Heart left ventricle (tissue), 16 donors: Measurements from ENCODE around the gene ADCY5. TPM values are rescaled to one million over a fixed set of nuclear protein-coding genes. Genes with fewer than 3 reads are reported as not detected.
A peak's percentile ranks its signal among the peaks of the same experiment; 100 is the strongest.

Experiments used
- ATAC-seq, 4 donors: fragments of 200-7000 bp; cut with Tn5 transposase; one replicate each; pipeline ENCODE4 v1.9.1; 2020 to 2022; ENCODE audit warnings: moderate library complexity in 4 of 4, mild to moderate bottlenecking in 3 of 4, moderate number of reproducible peaks in 1 of 4
- DNase-seq, 5 donors: peaks; one replicate each; pipeline ENCODE4 v3.0.0-alpha.2; 2020
- H3K27ac ChIP-seq, 12 donors: fragments of 200-600 bp; sonication (generic) in 4 of 12; one replicate each; pipeline versions ENCODE4 v1.5.0 to v1.8.0; 2016 to 2022; ENCODE audit warnings: mild to moderate bottlenecking in 2 of 12
- H3K27me3 ChIP-seq, 9 donors: fragments of 200-600 bp; sonication (generic) in 2 of 9; one replicate each; pipeline versions ENCODE4 v1.5.1 to v1.8.0; 2016 to 2022; ENCODE audit warnings: mild to moderate bottlenecking in 3 of 9
- H3K36me3 ChIP-seq, 9 donors: fragments of 200-600 bp; sonication (generic) in 2 of 9; one replicate each; pipeline versions ENCODE4 v1.5.0 to v1.8.0; 2018 to 2022; ENCODE audit warnings: mild to moderate bottlenecking in 2 of 9
- H3K4me1 ChIP-seq, 12 donors: fragments of 200-600 bp; sonication (generic) in 4 of 12; one replicate each; pipeline versions ENCODE4 v1.5.0 to v1.8.0; 2016 to 2022; ENCODE audit warnings: mild to moderate bottlenecking in 3 of 12
- H3K4me3 ChIP-seq, 12 donors: fragments of 200-600 bp; sonication (generic) in 4 of 12; one replicate each; pipeline versions ENCODE4 v1.5.0 to v1.8.0; 2017 to 2022; ENCODE audit warnings: mild to moderate bottlenecking in 9 of 12, moderate library complexity in 4 of 12
- H3K9me3 ChIP-seq, 12 donors: fragments of 200-600 bp; sonication (generic) in 4 of 12; one replicate each; pipeline versions ENCODE4 v1.5.0 to v1.8.0; 2016 to 2022; ENCODE audit warnings: mild to moderate bottlenecking in 1 of 12
- CTCF ChIP-seq, 12 donors: fragments of 200-600 bp; sonication (generic) in 4 of 12; IDR thresholded peaks; one replicate each; pipeline versions ENCODE4 v1.5.0 to v1.8.0; 2018 to 2022; ENCODE audit warnings: antibody characterized with exemption in 12 of 12, mild to moderate bottlenecking in 5 of 12
- POLR2A ChIP-seq, 2 donors: fragments of 450-650 bp; IDR thresholded peaks; one replicate each; pipeline ENCODE4 v1.6.1; 2017; ENCODE audit warnings: antibody characterized with exemption in 2 of 2, mild to moderate bottlenecking in 2 of 2, moderate library complexity in 2 of 2
- WGBS, 4 donors: extraction: QIAGEN DNeasy Blood & Tissue Kit in 2 of 4; methylation state at CpG; one replicate each; pipeline versions ENCODE4 v1.1.5 to v1.1.7; 2013 to 2018; 5-methylcytosine and 5-hydroxymethylcytosine counted together
- intact Hi-C, 10 donors: fragments of 100-400 bp; cut with DNase I; formaldehyde crosslinking; loops; one replicate each; pipeline versions ENCODE4 v1.11.1 to v1.14.2; 2022
- polyA plus RNA-seq, 2 donors: library from polyadenylated mRNA; stranded (reverse); fragments of 200-250 nt; gene quantifications; one replicate each; pipeline ENCODE4 v1.2.3, GENCODE V29; 2013
- total RNA-seq, 9 donors: library from RNA; depleted of rRNA in 2 of 9; stranded (reverse); fragments of >200 nt in 2 of 9; fragmentation: NEBNext Ultra II Directional in 3 of 9; extraction: Animal tissue kit (Norgen Biotek cat#: 25700) in 3 of 9; gene quantifications; one replicate each; pipeline versions ENCODE4 v1.1.0 to v1.2.4, GENCODE V29; 2016 to 2023
- donor health status: ischemic (EF 13 %, LVEDD 7.1; RV severe dilation, severe dysfunction).
- donor health status: healthy with polysubstance abuse.
- donor health status: DM: no; HTN: yes; CAD: no.
- donor health status: DM: no; HTN: no; CAD: no.
- donor health status: ischemic (EF 25% LVEDD 6.9; RV normal size, moderate dysfunction).
- donor health status: ischemic (EF 25% LVEDD 5.7; RV mildly dilated, moderate dysfunction).
- donor health status: healthy.
- donor health status: DM: yes; HTN: yes; CAD: no.
- donor health status: ischemic (EF 35%, LVEDD 5.7; RV mildly dilated, moderate dysfunction).
- donor health status: nonischemic (EF 11% LVEDD 7.7; RV severe dilation, severe dysfunction).
- donor health status: DM: yes; HTN: yes; CAD: no.
- donor health status: PGD.
- donor health status: ischemic (EF 29% LVEDD 5.4; RV normal size, mild dysfunction).
- donor health status: nonischemic (EF 23%, LVEDD 6.1; RV moderate dilation, normal function).

ADCY5 gene
- total and polyA plus RNA-seq, 11 donors = 78.5 to 276 (median 167) TPM

DNA sequence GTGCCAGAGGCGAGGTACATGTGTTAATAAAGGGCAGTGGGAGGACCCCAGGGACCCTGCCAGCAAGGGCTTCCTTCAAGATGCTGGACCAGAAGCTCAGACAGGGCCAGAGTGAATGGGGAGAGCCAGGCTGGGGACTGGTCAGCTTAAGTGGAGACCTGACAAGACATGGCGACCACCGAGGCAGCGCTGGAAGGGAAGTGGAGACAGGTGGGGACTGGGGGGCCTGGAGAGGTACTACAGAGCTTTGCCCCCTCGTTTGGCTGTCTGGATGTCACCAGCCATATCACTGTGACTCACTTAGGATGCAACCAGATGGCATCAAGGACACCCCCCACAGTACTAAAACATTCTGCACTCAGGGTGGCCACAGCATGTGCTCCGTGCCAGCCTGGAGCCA lies 97.9 kb downstream of the ADCY5 start:
- intact Hi-C loops = no loop called here
- peak overlapping the region in 7 of 12 donors; percentile 1 to 94 (median 82) for H3K27ac ChIP-seq
- peaks cover 0 to 4% (median 0%) of the 10 kb centered on the region in 12 donors for H3K9me3 ChIP-seq
- peaks cover 0 to 4% (median 0%) of the 10 kb centered on the region in 9 donors for H3K27me3 ChIP-seq
- no peak overlapping the region for H3K4me3 ChIP-seq
- H3K36me3 ChIP-seq = peaks cover 0 to 11% (median 0%) of the 10 kb centered on the region in 9 donors
- ATAC-seq (no peak), DNase-seq (no peak)
- WGBS, 4 donors = 73 to 82% (median 77%) methylated on average over 6 of the region's 6 CpGs
- TF ChIP-seq POLR2A (IDR thresholded peaks at IDR 0.05) = no peak
- TF ChIP-seq CTCF (IDR thresholded peaks at IDR 0.05) = no peak
- peaks cover 0 to 83% (median 49%) of the 10 kb centered on the region in 12 donors for H3K4me1 ChIP-seq

DNA sequence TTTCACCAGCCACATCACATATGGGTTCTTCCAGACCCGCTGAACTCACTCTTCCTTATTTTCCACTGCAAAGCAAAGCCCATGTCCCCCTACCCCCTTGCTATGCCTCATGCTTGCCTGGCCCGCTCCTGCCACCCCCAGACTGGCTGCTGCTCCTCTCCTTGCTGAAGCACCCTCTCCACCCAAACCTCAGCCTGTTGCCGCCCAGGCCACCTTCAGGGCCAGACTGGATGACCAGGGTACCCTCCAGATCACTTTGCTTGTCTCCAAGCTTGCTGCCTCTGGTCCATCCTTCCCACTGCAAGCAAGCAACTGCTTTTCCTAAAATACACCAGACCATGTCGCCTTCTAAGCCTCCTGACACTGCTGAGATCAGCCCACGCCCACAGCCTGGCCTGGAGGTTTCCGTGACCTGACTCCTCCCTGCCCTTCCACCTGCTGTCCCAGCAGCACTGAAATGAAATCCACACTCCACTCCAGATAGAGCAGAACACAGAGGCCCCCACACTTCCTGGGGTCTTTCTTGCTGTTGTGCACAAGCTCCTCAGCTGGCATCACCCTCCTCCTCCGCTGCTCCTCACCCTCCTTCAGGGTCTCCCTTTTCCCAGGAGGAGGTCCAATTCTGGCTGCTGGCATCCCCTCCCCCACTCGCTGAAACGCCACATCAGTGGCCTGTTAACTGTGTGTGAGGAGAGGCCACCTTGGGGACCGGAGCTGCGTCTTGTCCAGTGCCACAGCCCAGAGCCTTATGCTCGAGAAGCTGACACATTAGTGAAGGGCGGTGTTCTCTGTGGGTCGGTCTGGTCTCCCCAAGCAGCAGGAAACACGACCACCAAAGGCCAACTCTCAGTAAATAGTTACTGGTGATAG lies 99.1 kb downstream of the ADCY5 start:
- H3K4me3 ChIP-seq = no peak overlapping the region
- intact Hi-C loops = loop anchor here in 5 of 10 donors (5.0 to 10.0 kb wide), 5 partner anchors 52 to 98 kb away; partner anchors contain the start of gene ADCY5 (in 4 of the 5)
- peaks cover 0 to 19% (median 0%) of the 10 kb centered on the region in 9 donors for H3K36me3 ChIP-seq
- peaks cover 3 to 88% (median 55%) of the 10 kb centered on the region in 12 donors for H3K4me1 ChIP-seq
- peaks cover 0 to 2% (median 0%) of the 10 kb centered on the region in 12 donors for H3K9me3 ChIP-seq
- WGBS, 4 donors = 62 to 65% (median 63%) methylated on average over 15 of the region's 15 CpGs
- DNase-seq (no peak), ATAC-seq (no peak)
- TF ChIP-seq CTCF (IDR thresholded peaks at IDR 0.05) (no peak), POLR2A (IDR thresholded peaks at IDR 0.05) (no peak)
- peaks cover 0 to 4% (median 0%) of the 10 kb centered on the region in 9 donors for H3K27me3 ChIP-seq
- H3K27ac ChIP-seq = peak overlapping the region in 9 of 12 donors; percentile 1 to 94 (median 68)

GRCh38 chr3:123349201-123349535 lies 99.7 kb downstream of the ADCY5 start:
- peaks cover 4 to 95% (median 61%) of the 10 kb centered on the region in 12 donors for H3K4me1 ChIP-seq
- ATAC-seq (no peak), DNase-seq (no peak)
- H3K4me3 ChIP-seq = no peak overlapping the region
- intact Hi-C loops = loop anchor here in 5 of 10 donors (5.0 to 10.0 kb wide), 5 partner anchors 53 to 98 kb away; partner anchors contain the start of gene ADCY5 (in 4 of the 5)
- WGBS, 4 donors = 52 to 69% (median 63%) methylated on average over 9 of the region's 9 CpGs
- peak overlapping the region in 9 of 12 donors; percentile 1 to 94 (median 68) for H3K27ac ChIP-seq
- no peaks in the 10 kb centered on the region for H3K9me3 ChIP-seq
- peaks cover 0 to 18% (median 0%) of the 10 kb centered on the region in 9 donors for H3K36me3 ChIP-seq
- H3K27me3 ChIP-seq = peaks cover 0 to 4% (median 0%) of the 10 kb centered on the region in 9 donors
- TF ChIP-seq CTCF (IDR thresholded peaks at IDR 0.05) = no peak
- TF ChIP-seq POLR2A (IDR thresholded peaks at IDR 0.05) = no peak
